ENCODE measurements around the gene KRTAP10-12.

KRTAP10-12 gene

GRCh38 chr21:44702111-44702972 is 5.4 kb downstream of the KRTAP10-12 start:
- Histone ChIP-seq H3K27me3 (ENCODE audit: control insufficient read depth, insufficient read depth, low read length) (peaks cover 25% of the 10 kb centered on the region), H3K4me3 (ENCODE audit: low read length) (no peak overlapping the region), H3K9me3 (ENCODE audit: control insufficient read depth, low read depth, low read length) (no peaks in the 10 kb centered on the region), H3K27ac (ENCODE audit: low read length) (no peak overlapping the region), H3K9ac (ENCODE audit: low read length) (no peak overlapping the region), H3K4me1 (ENCODE audit: control insufficient read depth, low read depth, low read length) (peaks cover 49% of the 10 kb centered on the region), H3K36me3 (ENCODE audit: control insufficient read depth, low read depth, low read length) (no peaks in the 10 kb centered on the region)

- Histone ChIP-seq H3K9me3 (ENCODE audit: control insufficient read depth, low read depth, low read length) (no peaks in the 10 kb centered on the region), H3K36me3 (ENCODE audit: control insufficient read depth, low read depth, low read length) (no peaks in the 10 kb centered on the region), H3K9ac (ENCODE audit: low read length) (no peak overlapping the region), H3K4me3 (ENCODE audit: low read length) (peak overlapping the region; percentile 17), H3K27ac (ENCODE audit: low read length) (no peak overlapping the region), H3K4me1 (ENCODE audit: control insufficient read depth, low read depth, low read length) (peaks cover 48% of the 10 kb centered on the region), H3K27me3 (ENCODE audit: control insufficient read depth, insufficient read depth, low read length) (peaks cover 33% of the 10 kb centered on the region)
Measured at GRCh38 chr21:44702973-44703730, 6.2 kb downstream of the KRTAP10-12 start.

- H3K4me3 ChIP-seq (ENCODE audit: low read length): peak overlapping the region; percentile 39
- H3K27ac ChIP-seq (ENCODE audit: low read length): no peak overlapping the region
- peaks cover 41% of the 10 kb centered on the region for H3K27me3 ChIP-seq (ENCODE audit: control insufficient read depth, insufficient read depth, low read length)
- H3K36me3 ChIP-seq (ENCODE audit: control insufficient read depth, low read depth, low read length): no peaks in the 10 kb centered on the region
- H3K4me1 ChIP-seq (ENCODE audit: control insufficient read depth, low read depth, low read length): peaks cover 52% of the 10 kb centered on the region
- H3K9me3 ChIP-seq (ENCODE audit: control insufficient read depth, low read depth, low read length): no peaks in the 10 kb centered on the region
- H3K9ac ChIP-seq (ENCODE audit: low read length): no peak overlapping the region
Measured at GRCh38 chr21:44703731-44704635, 7.0 kb downstream of the KRTAP10-12 start.

GRCh38 chr21:44704636-44705001 is 7.6 kb downstream of the KRTAP10-12 start:
- Histone ChIP-seq H3K27ac (ENCODE audit: low read length) (no peak overlapping the region), H3K9me3 (ENCODE audit: control insufficient read depth, low read depth, low read length) (no peaks in the 10 kb centered on the region), H3K9ac (ENCODE audit: low read length) (no peak overlapping the region), H3K36me3 (ENCODE audit: control insufficient read depth, low read depth, low read length) (no peaks in the 10 kb centered on the region), H3K4me1 (ENCODE audit: control insufficient read depth, low read depth, low read length) (peaks cover 58% of the 10 kb centered on the region), H3K27me3 (ENCODE audit: control insufficient read depth, insufficient read depth, low read length) (peaks cover 48% of the 10 kb centered on the region), H3K4me3 (ENCODE audit: low read length) (peak overlapping the region; percentile 39)

GRCh38 chr21:44706026-44706705 is 9.2 kb downstream of the KRTAP10-12 start:
- peak overlapping the region; percentile 65 for H3K4me3 ChIP-seq (ENCODE audit: low read length)
- H3K4me1 ChIP-seq (ENCODE audit: control insufficient read depth, low read depth, low read length): peaks cover 66% of the 10 kb centered on the region
- H3K36me3 ChIP-seq (ENCODE audit: control insufficient read depth, low read depth, low read length): no peaks in the 10 kb centered on the region
- H3K27me3 ChIP-seq (ENCODE audit: control insufficient read depth, insufficient read depth, low read length): peaks cover 63% of the 10 kb centered on the region
- peak overlapping the region; percentile 31 for H3K9ac ChIP-seq (ENCODE audit: low read length)
- H3K27ac ChIP-seq (ENCODE audit: low read length): no peak overlapping the region
- H3K9me3 ChIP-seq (ENCODE audit: control insufficient read depth, low read depth, low read length): no peaks in the 10 kb centered on the region

GRCh38 chr21:44706706-44707581 is 10.0 kb downstream of the KRTAP10-12 start:
- Histone ChIP-seq H3K4me1 (ENCODE audit: control insufficient read depth, low read depth, low read length) (peaks cover 65% of the 10 kb centered on the region), H3K27ac (ENCODE audit: low read length) (no peak overlapping the region), H3K9me3 (ENCODE audit: control insufficient read depth, low read depth, low read length) (no peaks in the 10 kb centered on the region), H3K27me3 (ENCODE audit: control insufficient read depth, insufficient read depth, low read length) (peaks cover 71% of the 10 kb centered on the region), H3K9ac (ENCODE audit: low read length) (peak overlapping the region; percentile 26), H3K36me3 (ENCODE audit: control insufficient read depth, low read depth, low read length) (no peaks in the 10 kb centered on the region), H3K4me3 (ENCODE audit: low read length) (peak overlapping the region; percentile 65)

- no peaks in the 10 kb centered on the region for H3K36me3 ChIP-seq (ENCODE audit: control insufficient read depth, low read depth, low read length)
- H3K9me3 ChIP-seq (ENCODE audit: control insufficient read depth, low read depth, low read length): no peaks in the 10 kb centered on the region
- peak overlapping the region; percentile 65 for H3K4me3 ChIP-seq (ENCODE audit: low read length)
- H3K27me3 ChIP-seq (ENCODE audit: control insufficient read depth, insufficient read depth, low read length): peaks cover 85% of the 10 kb centered on the region
- peaks cover 66% of the 10 kb centered on the region for H3K4me1 ChIP-seq (ENCODE audit: control insufficient read depth, low read depth, low read length)
- peak overlapping the region; percentile 13 for H3K9ac ChIP-seq (ENCODE audit: low read length)
- H3K27ac ChIP-seq (ENCODE audit: low read length): no peak overlapping the region
Measured at GRCh38 chr21:44708213-44708865, 11.4 kb downstream of the KRTAP10-12 start.

- no peaks in the 10 kb centered on the region for H3K36me3 ChIP-seq (ENCODE audit: control insufficient read depth, low read depth, low read length)
- H3K27me3 ChIP-seq (ENCODE audit: control insufficient read depth, insufficient read depth, low read length): peaks cover 91% of the 10 kb centered on the region
- peak overlapping the region; percentile 65 for H3K4me3 ChIP-seq (ENCODE audit: low read length)
- peaks cover 60% of the 10 kb centered on the region for H3K4me1 ChIP-seq (ENCODE audit: control insufficient read depth, low read depth, low read length)
- H3K9me3 ChIP-seq (ENCODE audit: control insufficient read depth, low read depth, low read length): no peaks in the 10 kb centered on the region
- H3K27ac ChIP-seq (ENCODE audit: low read length): no peak overlapping the region
- H3K9ac ChIP-seq (ENCODE audit: low read length): no peak overlapping the region
Measured at GRCh38 chr21:44708866-44709425, 12.0 kb downstream of the KRTAP10-12 start.

- peaks cover 92% of the 10 kb centered on the region for H3K27me3 ChIP-seq (ENCODE audit: control insufficient read depth, insufficient read depth, low read length)
Measured at GRCh38 chr21:44709426-44710293, 12.7 kb downstream of the KRTAP10-12 start.

More at GRCh38 chr21:44709426-44710293, 12.7 kb downstream of the KRTAP10-12 start:
- no peak overlapping the region for H3K9ac ChIP-seq (ENCODE audit: low read length)
- H3K9me3 ChIP-seq (ENCODE audit: control insufficient read depth, low read depth, low read length): no peaks in the 10 kb centered on the region
- no peak overlapping the region for H3K27ac ChIP-seq (ENCODE audit: low read length)
- no peaks in the 10 kb centered on the region for H3K36me3 ChIP-seq (ENCODE audit: control insufficient read depth, low read depth, low read length)
- H3K4me1 ChIP-seq (ENCODE audit: control insufficient read depth, low read depth, low read length): peaks cover 57% of the 10 kb centered on the region
- H3K4me3 ChIP-seq (ENCODE audit: low read length): peak overlapping the region; percentile 65
